Skeletal muscle satellite cell (primary cell): ENCODE results near the gene IKZF4.
"Not testable (repeated sequence)": the region's sequence is repeated elsewhere in the genome, so short reads cannot be mapped to it uniquely, and the experiment has no call there.

ENCODE experiments used
- H3K27me3 ChIP-seq: 2 replicates; pipeline ENCODE4 v1.7.0; 2013; ENCODE audit warnings: low read length; ENCODE audit not compliant: control insufficient read depth, insufficient read depth
- H3K36me3 ChIP-seq: 2 replicates; pipeline ENCODE4 v1.7.0; 2013; ENCODE audit warnings: mild to moderate bottlenecking, control low read depth, low read length; ENCODE audit not compliant: insufficient read depth
- H3K4me1 ChIP-seq: 2 replicates; pipeline ENCODE4 v1.7.0; 2013; ENCODE audit warnings: low read length; ENCODE audit not compliant: control insufficient read depth, insufficient read depth
- H3K4me2 ChIP-seq: 2 replicates; pipeline ENCODE4 v1.7.0; 2013; ENCODE audit warnings: mild to moderate bottlenecking, low read length
- H3K4me3 ChIP-seq: 2 replicates; pipeline ENCODE4 v1.7.0; 2013; ENCODE audit warnings: low read length
- H3K9ac ChIP-seq: 2 replicates; pipeline ENCODE4 v1.7.0; 2013; ENCODE audit warnings: mild to moderate bottlenecking, low read depth, low read length, moderate library complexity
- H3K9me3 ChIP-seq: replicated peaks from 2 replicates; pipeline ENCODE4 v1.7.0; 2013; ENCODE audit warnings: mild to moderate bottlenecking, control low read depth, low read length

IKZF4 gene

DNA sequence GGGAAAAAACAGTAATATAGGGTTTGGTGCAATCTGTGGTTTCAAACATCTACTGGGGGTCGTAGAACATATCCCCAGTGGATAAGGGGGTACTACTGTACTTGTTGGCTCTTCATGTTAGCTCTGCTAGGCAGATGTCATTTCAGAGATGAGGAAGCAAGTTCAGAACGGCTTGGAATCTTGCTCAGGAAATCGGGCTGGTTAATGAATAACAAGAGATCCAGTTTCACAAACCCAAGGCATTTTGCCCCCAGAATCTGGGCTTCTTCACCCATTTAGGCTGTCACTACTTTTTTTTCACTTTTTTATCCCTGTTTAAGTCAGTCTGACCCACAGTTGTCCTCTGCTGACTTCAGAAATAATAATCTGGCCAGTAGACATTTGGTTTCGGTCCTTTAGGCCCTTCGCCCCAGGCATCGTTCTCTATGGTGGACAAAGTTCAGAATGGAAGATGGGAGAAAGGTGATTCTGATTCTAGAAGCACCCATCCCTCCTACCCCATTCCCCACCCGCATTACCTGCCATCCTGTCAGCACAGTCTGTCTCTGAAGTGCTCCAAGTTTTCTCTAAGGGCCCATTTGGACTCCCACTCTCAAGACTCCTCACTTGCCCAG lies 19.2 kb upstream of the IKZF4 start:
- no peak overlapping the region for H3K9ac ChIP-seq
- H3K4me3 ChIP-seq: no peak overlapping the region
- H3K4me2 ChIP-seq: no peak overlapping the region
- no peaks in the 10 kb centered on the region for H3K9me3 ChIP-seq
- H3K4me1 ChIP-seq: peaks cover 7% of the 10 kb centered on the region
- no peaks in the 10 kb centered on the region for H3K36me3 ChIP-seq
- no peaks in the 10 kb centered on the region for H3K27me3 ChIP-seq

DNA sequence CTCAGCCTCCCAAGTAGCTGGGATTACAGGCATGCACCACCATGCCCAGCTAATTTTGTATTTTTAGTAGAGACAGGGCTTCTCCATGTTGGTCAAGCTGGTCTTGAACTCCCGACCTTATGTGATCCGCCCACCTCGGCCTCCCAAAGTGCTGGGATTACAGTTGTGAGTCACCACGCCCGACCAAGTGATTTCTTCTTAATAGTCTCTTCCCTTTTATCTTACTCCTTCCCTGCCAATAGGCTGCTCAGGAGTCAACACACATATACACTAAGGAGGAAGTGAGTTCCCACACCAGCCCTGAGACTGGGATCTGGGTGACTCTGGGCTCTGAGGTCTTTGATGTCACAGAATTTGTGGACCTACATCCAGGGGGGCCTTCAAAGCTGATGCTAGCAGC lies 17.5 kb upstream of the IKZF4 start:
- H3K36me3 ChIP-seq, H3K4me3 ChIP-seq, H3K9ac ChIP-seq, H3K9me3 ChIP-seq, H3K4me1 ChIP-seq, H3K27me3 ChIP-seq, H3K4me2 ChIP-seq: not testable (repeated sequence)

DNA sequence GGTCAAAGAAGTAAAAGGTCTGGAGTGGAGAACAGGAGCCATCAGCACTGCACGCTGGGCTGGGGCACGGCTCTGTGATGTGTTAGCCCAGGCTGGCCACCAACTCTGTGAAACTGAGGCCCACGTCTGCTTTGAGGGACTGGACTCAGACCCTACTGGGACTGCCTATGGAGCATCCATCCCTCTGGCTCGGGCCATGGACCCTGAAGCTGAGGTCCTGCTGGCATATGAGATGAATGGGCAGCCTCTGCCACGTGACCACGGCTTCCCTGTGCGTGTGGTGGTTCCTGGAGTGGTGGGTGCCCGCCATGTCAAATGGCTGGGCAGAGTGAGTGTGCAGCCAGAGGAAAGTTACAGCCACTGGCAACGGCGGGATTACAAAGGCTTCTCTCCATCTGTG lies 16.6 kb upstream of the IKZF4 start:
- Histone ChIP-seq H3K27me3 (no peaks in the 10 kb centered on the region), H3K4me2 (no peak overlapping the region), H3K9ac (no peak overlapping the region), H3K4me1 (peaks cover 5% of the 10 kb centered on the region), H3K4me3 (no peak overlapping the region), H3K36me3 (no peaks in the 10 kb centered on the region), H3K9me3 (no peaks in the 10 kb centered on the region)

GRCh38 chr12:56007564-56008559 lies 13.0 kb upstream of the IKZF4 start:
- Histone ChIP-seq H3K4me3 (peak overlapping the region; percentile 82), H3K9ac (peak overlapping the region; percentile 71), H3K4me1 (peaks cover 5% of the 10 kb centered on the region), H3K27me3 (no peaks in the 10 kb centered on the region), H3K9me3 (no peaks in the 10 kb centered on the region), H3K4me2 (peak overlapping the region; percentile 99), H3K36me3 (no peaks in the 10 kb centered on the region)

DNA sequence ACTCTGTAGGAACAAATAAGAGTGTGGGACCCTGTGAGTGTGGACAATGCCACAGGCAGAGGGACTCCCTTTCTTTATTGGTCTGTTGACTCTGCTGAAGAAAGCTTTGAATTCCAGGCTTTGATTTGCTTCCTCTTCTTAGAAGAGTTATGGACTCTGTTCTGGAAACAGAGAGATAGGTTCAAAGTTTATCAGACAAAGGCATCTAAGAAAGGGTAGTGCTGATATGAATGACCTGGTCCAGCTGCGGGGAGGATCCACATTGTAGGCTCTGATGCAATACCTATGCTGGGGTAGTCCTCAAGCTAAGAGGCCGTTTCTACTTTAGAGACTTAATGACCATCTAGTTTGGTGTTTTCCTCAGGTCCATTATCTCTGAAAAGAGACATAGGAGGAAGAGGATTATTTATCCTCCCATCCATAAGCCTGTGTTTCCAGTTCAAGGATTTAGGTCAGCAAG lies 10.7 kb upstream of the IKZF4 start:
- H3K9ac ChIP-seq: no peak overlapping the region
- H3K36me3 ChIP-seq: no peaks in the 10 kb centered on the region
- peaks cover 5% of the 10 kb centered on the region for H3K4me1 ChIP-seq
- no peak overlapping the region for H3K4me2 ChIP-seq
- H3K27me3 ChIP-seq: no peaks in the 10 kb centered on the region
- H3K9me3 ChIP-seq: no peaks in the 10 kb centered on the region
- no peak overlapping the region for H3K4me3 ChIP-seq

- Histone ChIP-seq H3K36me3 (no peaks in the 10 kb centered on the region), H3K27me3 (no peaks in the 10 kb centered on the region), H3K9me3 (no peaks in the 10 kb centered on the region), H3K9ac (no peak overlapping the region), H3K4me2 (no peak overlapping the region), H3K4me1 (peaks cover 5% of the 10 kb centered on the region), H3K4me3 (no peak overlapping the region)
These were observed 9.2 kb upstream of the IKZF4 start for GRCh38 chr12:56011509-56012090.

DNA sequence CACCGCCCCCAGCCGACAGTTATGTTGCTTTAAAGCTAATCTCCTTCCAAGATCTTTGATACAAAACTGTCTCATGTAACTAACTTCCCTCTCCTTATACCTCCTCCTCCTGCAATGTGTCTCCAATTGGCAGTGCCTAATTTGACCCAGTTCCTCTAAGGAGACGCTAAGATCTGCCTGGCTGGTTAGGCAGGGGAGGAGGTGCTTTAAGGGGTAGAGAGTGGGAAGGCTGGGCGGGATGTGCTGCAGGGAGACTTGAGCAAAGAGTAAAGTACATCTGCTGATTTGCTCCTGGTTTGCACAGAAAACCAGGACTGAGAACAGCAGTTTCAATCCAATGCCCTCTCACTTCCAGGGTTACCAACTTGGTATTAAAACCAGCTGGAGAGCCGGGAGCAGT lies 7.4 kb upstream of the IKZF4 start:
- Histone ChIP-seq H3K4me2 (no peak overlapping the region), H3K9me3 (no peaks in the 10 kb centered on the region), H3K4me1 (no peaks in the 10 kb centered on the region), H3K27me3 (no peaks in the 10 kb centered on the region), H3K4me3 (no peak overlapping the region), H3K9ac (no peak overlapping the region), H3K36me3 (no peaks in the 10 kb centered on the region)

DNA sequence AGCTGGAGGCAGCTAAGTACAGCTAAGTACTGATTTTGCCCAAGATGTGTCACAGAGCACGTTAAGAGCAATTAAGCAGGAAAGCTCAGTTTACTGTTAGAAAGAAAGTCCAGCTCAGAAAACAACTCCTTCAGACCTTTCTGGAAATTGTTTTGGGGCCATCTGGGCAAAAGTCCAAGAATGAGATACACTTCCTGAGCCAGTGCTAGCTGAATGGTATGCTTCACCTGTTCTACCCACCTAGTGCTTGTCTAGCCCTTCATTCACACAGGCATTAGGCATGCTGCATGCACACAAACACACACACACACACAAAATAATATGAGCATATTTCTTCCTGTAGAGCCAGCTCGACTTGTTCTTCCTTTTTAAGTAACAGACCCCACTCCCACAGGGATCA lies 6.6 kb upstream of the IKZF4 start:
- no peaks in the 10 kb centered on the region for H3K27me3 ChIP-seq
- H3K9ac ChIP-seq: no peak overlapping the region
- no peak overlapping the region for H3K4me2 ChIP-seq
- H3K4me3 ChIP-seq: no peak overlapping the region
- no peaks in the 10 kb centered on the region for H3K4me1 ChIP-seq
- no peaks in the 10 kb centered on the region for H3K36me3 ChIP-seq
- no peaks in the 10 kb centered on the region for H3K9me3 ChIP-seq

- no peak overlapping the region for H3K4me2 ChIP-seq
- H3K4me3 ChIP-seq: no peak overlapping the region
- H3K4me1 ChIP-seq: no peaks in the 10 kb centered on the region
- H3K9ac ChIP-seq: no peak overlapping the region
- no peaks in the 10 kb centered on the region for H3K9me3 ChIP-seq
- no peaks in the 10 kb centered on the region for H3K36me3 ChIP-seq
- no peaks in the 10 kb centered on the region for H3K27me3 ChIP-seq
These were observed 3.7 kb upstream of the IKZF4 start for GRCh38 chr12:56017181-56017580.

DNA sequence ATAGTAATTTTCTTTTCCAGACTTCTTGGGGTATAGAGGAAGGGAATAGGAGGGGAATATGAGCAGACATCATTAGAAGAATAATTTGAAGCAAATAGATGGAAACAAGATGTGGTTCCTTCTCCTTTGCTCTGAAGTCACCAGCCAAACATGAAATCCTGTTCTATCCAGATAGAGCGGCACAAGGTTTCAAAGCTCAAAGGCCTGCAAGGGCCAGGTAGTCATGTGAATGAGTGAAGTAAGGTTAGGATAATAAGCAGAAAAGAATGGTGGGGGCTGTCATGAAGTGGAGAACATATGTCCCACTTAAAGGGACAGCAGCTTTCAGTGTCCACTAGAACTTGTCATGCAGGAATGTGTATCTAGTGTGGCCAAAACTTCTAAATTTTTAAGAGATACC lies 2.5 kb upstream of the IKZF4 start:
- no peaks in the 10 kb centered on the region for H3K4me1 ChIP-seq
- no peak overlapping the region for H3K4me2 ChIP-seq
- no peak overlapping the region for H3K4me3 ChIP-seq
- H3K36me3 ChIP-seq: no peaks in the 10 kb centered on the region
- H3K9ac ChIP-seq: no peak overlapping the region
- H3K9me3 ChIP-seq: no peaks in the 10 kb centered on the region
- H3K27me3 ChIP-seq: no peaks in the 10 kb centered on the region

- Histone ChIP-seq H3K4me3 (no peak overlapping the region), H3K27me3 (no peaks in the 10 kb centered on the region), H3K9me3 (no peaks in the 10 kb centered on the region), H3K9ac (no peak overlapping the region), H3K36me3 (no peaks in the 10 kb centered on the region), H3K4me1 (no peaks in the 10 kb centered on the region), H3K4me2 (no peak overlapping the region)
These were observed 1.1 kb downstream of the IKZF4 start for GRCh38 chr12:56021889-56022497.
